Measurements from ENCODE around the gene ALDH9A1.

The ALDH9A1 gene

DNA sequence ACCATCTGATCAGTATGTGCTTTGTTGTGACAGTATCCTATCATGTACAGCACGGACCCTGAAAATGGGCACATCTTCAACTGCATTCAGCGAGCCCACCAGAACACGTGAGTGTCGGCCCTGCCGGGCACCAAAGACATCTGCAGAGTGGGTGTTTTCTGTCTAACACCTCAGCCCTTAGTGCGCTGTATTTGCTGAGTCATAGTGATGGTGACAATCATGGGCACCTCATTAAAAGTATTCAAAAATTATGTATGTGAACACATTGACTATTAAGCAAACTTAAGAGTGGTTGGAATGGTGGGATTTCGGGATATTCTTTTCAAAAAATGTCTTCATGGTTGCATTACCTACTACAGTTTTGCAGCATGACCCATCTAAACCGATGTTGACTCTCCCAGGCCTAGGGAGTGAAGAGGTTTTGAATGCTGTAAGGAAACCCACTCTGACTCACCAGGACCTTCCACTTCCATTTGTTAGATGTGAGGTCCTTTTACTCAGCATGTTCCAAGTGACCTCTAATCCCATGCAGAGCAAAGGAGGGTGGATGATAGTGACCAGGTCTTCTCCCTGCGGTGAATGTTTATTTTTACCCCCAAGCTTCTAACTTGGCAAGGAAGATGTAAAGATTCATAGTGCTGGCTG is 47.3 kb downstream of the ALDH9A1 start:
- TF ChIP-seq, protein P1, sequence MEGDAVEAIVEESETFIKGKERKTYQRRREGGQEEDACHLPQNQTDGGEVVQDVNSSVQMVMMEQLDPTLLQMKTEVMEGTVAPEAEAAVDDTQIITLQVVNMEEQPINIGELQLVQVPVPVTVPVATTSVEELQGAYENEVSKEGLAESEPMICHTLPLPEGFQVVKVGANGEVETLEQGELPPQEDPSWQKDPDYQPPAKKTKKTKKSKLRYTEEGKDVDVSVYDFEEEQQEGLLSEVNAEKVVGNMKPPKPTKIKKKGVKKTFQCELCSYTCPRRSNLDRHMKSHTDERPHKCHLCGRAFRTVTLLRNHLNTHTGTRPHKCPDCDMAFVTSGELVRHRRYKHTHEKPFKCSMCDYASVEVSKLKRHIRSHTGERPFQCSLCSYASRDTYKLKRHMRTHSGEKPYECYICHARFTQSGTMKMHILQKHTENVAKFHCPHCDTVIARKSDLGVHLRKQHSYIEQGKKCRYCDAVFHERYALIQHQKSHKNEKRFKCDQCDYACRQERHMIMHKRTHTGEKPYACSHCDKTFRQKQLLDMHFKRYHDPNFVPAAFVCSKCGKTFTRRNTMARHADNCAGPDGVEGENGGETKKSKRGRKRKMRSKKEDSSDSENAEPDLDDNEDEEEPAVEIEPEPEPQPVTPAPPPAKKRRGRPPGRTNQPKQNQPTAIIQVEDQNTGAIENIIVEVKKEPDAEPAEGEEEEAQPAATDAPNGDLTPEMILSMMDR (IDR thresholded peaks at IDR 0.05; ENCODE audit: control extremely low read depth, extremely low read depth, low read depth, missing control alignments): no peak
- POLR2A ChIA-PET: no interaction called here
- no peak for DNase-seq (ENCODE audit: extremely low spot score)
- CTCF ChIA-PET: no interaction called here

DNA sequence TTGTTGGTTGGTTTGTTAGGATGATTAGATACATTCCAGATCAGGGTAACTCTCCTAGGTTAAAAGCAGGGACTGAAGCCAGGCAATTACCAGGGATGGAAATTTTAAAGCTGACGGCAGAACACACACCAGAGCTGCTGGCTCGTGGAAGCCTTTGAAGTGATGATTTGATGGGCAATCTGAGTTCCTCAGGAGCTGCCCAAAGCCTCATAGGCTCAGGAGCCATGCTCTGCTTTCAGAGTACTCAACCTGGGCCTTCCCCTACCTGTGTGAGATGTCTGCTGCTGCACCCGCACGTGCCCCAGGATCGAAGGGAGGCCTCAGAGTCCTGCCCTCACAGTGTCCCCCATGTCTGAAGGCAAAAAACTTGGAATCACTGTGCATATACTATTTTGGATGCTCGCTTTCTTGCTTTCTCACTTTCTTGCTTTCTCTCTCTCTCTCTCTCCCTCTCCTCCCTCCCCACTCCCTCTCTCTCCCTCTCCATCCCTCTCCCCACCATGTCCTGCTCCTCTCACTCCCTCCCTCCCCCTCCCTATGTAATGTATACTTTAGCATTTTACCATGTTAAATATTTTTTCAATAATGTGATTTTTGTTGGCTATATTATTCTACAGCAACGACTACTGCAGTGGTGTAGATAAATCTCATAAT is 49.3 kb downstream of the ALDH9A1 start:
- TF ChIP-seq, protein P1 (IDR thresholded peaks at IDR 0.05; ENCODE audit: control extremely low read depth, extremely low read depth, low read depth, missing control alignments): no peak
- DNase-seq (ENCODE audit: extremely low spot score): no peak
- ChIA-PET CTCF (interaction anchor here (1.6 to 1.7 kb wide), 2 partner anchors 9 to 41 kb away, joined by 5 to 6 read pairs; no protein-coding TSS in a partner anchor), POLR2A (no interaction called here)

DNA sequence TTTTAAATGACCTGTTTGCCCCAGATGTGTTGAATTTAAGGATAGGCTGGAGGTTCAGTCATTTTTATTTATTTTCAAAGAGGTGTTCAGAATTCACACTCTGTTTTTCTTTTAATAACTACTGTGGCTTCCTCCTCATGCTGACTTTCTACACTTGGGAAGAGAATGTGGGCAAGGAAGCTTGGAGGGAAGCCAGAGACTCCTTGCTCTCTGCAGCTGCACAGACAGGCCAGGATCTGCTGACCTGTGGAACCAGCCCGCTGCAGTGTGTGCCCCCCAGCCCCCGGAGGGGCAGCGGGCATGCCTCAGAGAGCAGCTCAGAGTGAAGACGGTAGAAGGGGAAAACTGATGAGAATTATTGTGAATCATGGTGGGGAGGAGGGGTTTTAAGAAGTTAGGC is 50.4 kb downstream of the ALDH9A1 start:
- no peak for DNase-seq (ENCODE audit: extremely low spot score)
- CTCF ChIA-PET: interaction anchor here (0.8 to 1.7 kb wide), 6 partner anchors 8 to 50 kb away, joined by 3 to 8 read pairs (median 6); partner anchors contain the start of gene ALDH9A1
- TF ChIP-seq, protein P1 (IDR thresholded peaks at IDR 0.05; ENCODE audit: control extremely low read depth, extremely low read depth, low read depth, missing control alignments): no peak
- POLR2A ChIA-PET: no interaction called here

DNA sequence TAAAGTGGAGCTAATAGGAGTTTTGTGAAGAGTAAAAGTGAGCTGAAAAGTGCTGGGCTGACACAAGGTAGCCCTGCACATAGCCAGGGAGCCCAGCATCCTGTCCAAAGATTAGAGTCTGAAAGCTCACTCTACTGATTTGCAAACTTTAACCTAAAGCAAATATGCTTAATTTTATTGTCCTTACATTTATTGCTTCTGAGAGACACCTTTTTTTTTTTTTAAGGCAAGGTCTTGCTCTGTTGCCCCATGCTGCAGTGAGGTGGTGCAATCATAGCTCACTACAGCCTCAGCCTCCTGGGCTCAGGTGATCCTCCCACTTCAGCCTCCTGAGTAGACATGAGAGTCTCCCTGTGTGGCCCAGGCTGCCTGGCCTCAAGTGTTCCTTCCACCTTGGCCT is 50.8 kb downstream of the ALDH9A1 start:
- CTCF ChIA-PET: interaction anchor here (0.8 to 1.7 kb wide), 6 partner anchors 8 to 50 kb away, joined by 3 to 8 read pairs (median 6); partner anchors contain the start of gene ALDH9A1
- POLR2A ChIA-PET: no interaction called here
- DNase-seq (ENCODE audit: extremely low spot score): no peak
- TF ChIP-seq, protein P1 (IDR thresholded peaks at IDR 0.05; ENCODE audit: control extremely low read depth, extremely low read depth, low read depth, missing control alignments): no peak

DNA sequence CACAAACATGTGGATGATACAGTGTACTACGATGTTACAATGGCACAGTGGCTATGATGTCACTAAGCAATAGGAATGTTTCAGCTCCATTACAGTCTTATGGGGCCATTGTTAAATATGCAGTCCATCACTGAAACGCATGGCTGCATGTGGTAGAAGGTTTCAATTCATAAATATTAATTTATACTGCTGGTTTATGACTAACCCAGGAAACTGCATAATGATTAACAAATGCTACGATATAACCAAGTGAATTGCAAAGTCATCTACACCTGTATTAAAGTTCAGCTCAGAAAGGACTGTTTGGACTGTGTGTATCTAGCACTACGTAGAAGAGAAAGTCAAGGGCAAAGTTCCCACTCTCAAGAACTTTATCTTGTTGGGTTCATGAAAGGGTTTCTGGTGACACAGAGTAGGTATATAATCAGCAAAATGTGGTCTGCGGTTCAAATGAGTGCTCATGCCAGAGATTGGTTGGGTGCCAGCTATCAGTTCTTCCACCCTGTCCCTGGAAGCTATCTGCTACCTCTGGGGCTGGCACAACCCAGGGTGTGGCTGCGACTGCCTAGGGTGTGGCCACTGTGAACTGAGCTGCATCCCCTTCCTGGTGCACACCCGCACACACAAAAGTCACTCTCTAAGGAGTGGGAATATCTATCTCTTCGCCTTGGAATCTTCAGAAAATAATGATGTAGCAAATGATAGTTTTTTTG is 52.6 kb downstream of the ALDH9A1 start:
- no peak for DNase-seq (ENCODE audit: extremely low spot score)
- POLR2A ChIA-PET: no interaction called here
- CTCF ChIA-PET: interaction anchor here (1.0 to 1.3 kb wide), 3 partner anchors 14 to 45 kb away, joined by 3 to 4 read pairs (median 3); partner anchors contain the start of gene MGST3
- TF ChIP-seq, protein P1 (IDR thresholded peaks at IDR 0.05; ENCODE audit: control extremely low read depth, extremely low read depth, low read depth, missing control alignments): no peak

DNA sequence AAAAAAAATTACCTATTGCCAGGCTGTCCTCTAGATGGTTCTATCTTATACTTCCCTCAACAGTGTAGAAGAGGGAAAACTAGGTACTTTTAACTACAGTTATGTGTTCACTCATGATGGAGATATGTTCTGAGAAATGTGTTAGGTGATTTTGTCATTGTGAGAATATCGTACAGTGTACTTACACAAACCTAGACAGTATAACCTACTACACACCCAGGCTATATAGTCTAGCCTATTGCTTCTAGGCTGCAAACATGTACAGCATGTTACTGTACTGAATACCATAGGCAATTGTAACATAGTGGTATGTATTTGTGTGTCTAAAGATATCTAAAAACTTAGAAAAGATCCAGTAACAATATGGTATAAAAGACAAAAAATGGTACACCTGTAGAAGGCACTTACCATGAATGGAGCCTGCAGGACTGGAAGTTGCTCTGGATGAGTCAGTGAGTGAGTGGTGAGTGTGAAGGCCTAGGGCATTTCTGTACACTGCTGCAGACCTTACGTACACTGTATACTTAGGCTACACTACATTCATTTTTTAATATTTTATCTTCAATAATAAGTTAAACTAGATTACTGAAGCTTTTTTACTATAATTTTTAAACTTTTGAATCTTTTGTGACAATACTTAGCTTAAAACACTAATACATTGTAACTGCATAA is 54.2 kb downstream of the ALDH9A1 start:
- ChIA-PET POLR2A (no interaction called here), CTCF (interaction anchor here (0.9 to 1.5 kb wide), 2 partner anchors 9 to 11 kb away, joined by 3 read pairs; no protein-coding TSS in a partner anchor)
- no peak for DNase-seq (ENCODE audit: extremely low spot score)
- TF ChIP-seq, protein P1 (IDR thresholded peaks at IDR 0.05; ENCODE audit: control extremely low read depth, extremely low read depth, low read depth, missing control alignments): no peak
